WTC11 (cell line): ENCODE results near the gene RNF2. TPM values are rescaled to one million over a fixed set of nuclear protein-coding genes. Genes with fewer than 3 reads are reported as not detected.

Source experiments
- ATAC-seq: fragments of 200-7000 bp; cut with Tn5 transposase; 2 replicates; pipeline ENCODE4 v1.10.0; 2021; ENCODE audit warnings: mild to moderate bottlenecking, moderate library complexity
- CTCF ChIA-PET: fragments of 300-600 bp; sonication (Branson Sonifier 250); formaldehyde crosslinking; loops from one replicate; lab custom pipeline; 2021; ENCODE audit warnings: antibody characterized with exemption; lab: Charles Lee
- POLR2A ChIA-PET: fragments of 350-600 bp; sonication (Branson Sonifier 250); formaldehyde crosslinking; loops from one replicate; lab custom pipeline; 2021; ENCODE audit warnings: antibody characterized with exemption; lab: Charles Lee
- DNase-seq: peaks from one replicate; pipeline ENCODE4 v3.0.0; 2021; ENCODE audit warnings: low spot score
- H3K27ac Mint-ChIP-seq: 2 replicates; pipeline ENCODE4 v1.8.0; 2021; ENCODE audit warnings: mixed read lengths
- H3K27me3 Mint-ChIP-seq: 2 replicates; pipeline ENCODE4 v1.8.0; 2021; ENCODE audit warnings: low read depth, mild to moderate bottlenecking, moderate library complexity, mixed read lengths
- H3K36me3 Mint-ChIP-seq: 2 replicates; pipeline ENCODE4 v1.8.0; 2021; ENCODE audit warnings: mixed read lengths
- H3K4me1 Mint-ChIP-seq: 2 replicates; pipeline ENCODE4 v1.8.0; 2022; ENCODE audit warnings: mixed read lengths
- H3K4me3 Mint-ChIP-seq: 2 replicates; pipeline ENCODE4 v1.8.0; 2021; ENCODE audit warnings: mild to moderate bottlenecking, moderate library complexity, mixed read lengths
- H3K9me3 Mint-ChIP-seq: 2 replicates; pipeline ENCODE4 v1.8.0; 2021; ENCODE audit warnings: mixed read lengths
- ARID4B ChIP-seq: sonication (generic); formaldehyde crosslinking; IDR thresholded peaks from 2 replicates; pipeline ENCODE4 v1.8.0; 2023; ENCODE audit warnings: missing genetic modification reagents, mild to moderate bottlenecking, borderline replicate concordance
- ATF2 ChIP-seq: sonication (generic); formaldehyde crosslinking; IDR thresholded peaks from 2 replicates; pipeline ENCODE4 v1.8.1; 2022; ENCODE audit warnings: low read depth, missing genetic modification reagents, borderline replicate concordance
- E2F4 ChIP-seq: sonication (generic); formaldehyde crosslinking; IDR thresholded peaks from 2 replicates; pipeline ENCODE4 v1.8.1; 2022; ENCODE audit warnings: low read depth, mild to moderate bottlenecking, moderate library complexity, missing genetic modification reagents, borderline replicate concordance
- E2F5 ChIP-seq: sonication (generic); formaldehyde crosslinking; IDR thresholded peaks from 2 replicates; pipeline ENCODE4 v1.8.1; 2022; ENCODE audit warnings: mild to moderate bottlenecking, moderate library complexity, missing genetic modification reagents
- ELF4 ChIP-seq: sonication (generic); formaldehyde crosslinking; IDR thresholded peaks from 2 replicates; pipeline ENCODE4 v1.8.1; 2022; ENCODE audit warnings: low read depth, mild to moderate bottlenecking, moderate library complexity, missing genetic modification reagents
- KAT7 ChIP-seq: sonication (generic); formaldehyde crosslinking; IDR thresholded peaks from 2 replicates; pipeline ENCODE4 v1.8.1; 2023; ENCODE audit warnings: missing genetic modification reagents, mild to moderate bottlenecking, borderline replicate concordance
- NR2C2 ChIP-seq: sonication (generic); formaldehyde crosslinking; IDR thresholded peaks from 2 replicates; pipeline ENCODE4 v1.8.0; 2022; ENCODE audit warnings: mild to moderate bottlenecking, missing genetic modification reagents
- OVOL2 ChIP-seq: fragments of 250-450 bp; sonication (Bioruptor Pico); IDR thresholded peaks from 2 replicates; pipeline ENCODE4 v1.9.0; 2021; ENCODE audit warnings: mild to moderate bottlenecking, borderline replicate concordance
- PRDM15 ChIP-seq: sonication (generic); formaldehyde crosslinking; IDR thresholded peaks from 2 replicates; pipeline ENCODE4 v1.8.0; 2022; ENCODE audit warnings: missing genetic modification reagents
- PREB ChIP-seq: sonication (generic); formaldehyde crosslinking; IDR thresholded peaks from 2 replicates; pipeline ENCODE4 v1.8.1; 2022; ENCODE audit warnings: mild to moderate bottlenecking, missing genetic modification reagents, moderate library complexity, borderline replicate concordance
- TP53 ChIP-seq: sonication (generic); formaldehyde crosslinking; IDR thresholded peaks from 2 replicates; pipeline ENCODE4 v1.8.1; 2023; ENCODE audit warnings: mild to moderate bottlenecking, missing genetic modification reagents
- ZNF317 ChIP-seq: sonication (generic); formaldehyde crosslinking; IDR thresholded peaks from 2 replicates; pipeline ENCODE4 v1.8.1; 2023; ENCODE audit warnings: low read depth, mild to moderate bottlenecking, moderate library complexity, missing genetic modification reagents, borderline replicate concordance
- ZNF423 ChIP-seq: fragments of 250-450 bp; sonication (Bioruptor Pico); IDR thresholded peaks from 2 replicates; pipeline ENCODE4 v2.1.2; 2022; ENCODE audit warnings: mild to moderate bottlenecking, moderate library complexity
- ZNF425 ChIP-seq: fragments of 250-450 bp; sonication (Bioruptor Pico); conservative IDR thresholded peaks from 2 replicates; pipeline ENCODE4 v1.9.0; 2021; ENCODE audit warnings: mild to moderate bottlenecking
- total RNA-seq: library from RNA; stranded (reverse); gene quantifications from 3 replicates; pipeline ENCODE4 v1.2.3, GENCODE V29; 2021

RNF2 gene
- total RNA-seq, 1 experiment from 2014 or later = 37.3 TPM

GRCh38 chr1:185129708-185130107, 84.3 kb downstream of the RNF2 start:
- Mint-ChIP-seq H3K27ac (no peak overlapping the region), H3K36me3 (peaks cover 44% of the 10 kb centered on the region), H3K9me3 (peaks cover 11% of the 10 kb centered on the region), H3K4me1 (no peaks in the 10 kb centered on the region), H3K4me3 (no peak overlapping the region), H3K27me3 (no peaks in the 10 kb centered on the region)
- ATAC-seq = no peak
- POLR2A ChIA-PET = no interaction called here
- CTCF ChIA-PET = no interaction called here
- no peak for TF ChIP-seq PREB
- TF ChIP-seq TP53 = no peak
- no peak for TF ChIP-seq E2F5 (CRISPR knock-in tag)
- TF ChIP-seq PRDM15 (CRISPR knock-in tag) = no peak
- no peak for TF ChIP-seq ELF4
- DNase-seq = no peak

GRCh38 chr1:185132534-185132933, 87.2 kb downstream of the RNF2 start:
- Mint-ChIP-seq H3K4me1 (no peaks in the 10 kb centered on the region), H3K27me3 (no peaks in the 10 kb centered on the region), H3K9me3 (peaks cover 11% of the 10 kb centered on the region), H3K27ac (no peak overlapping the region), H3K36me3 (peaks cover 47% of the 10 kb centered on the region), H3K4me3 (no peak overlapping the region)
- ChIA-PET CTCF (no interaction called here), POLR2A (no interaction called here)
- ATAC-seq (no peak), DNase-seq (no peak)
- TF ChIP-seq ARID4B (CRISPR knock-in tag) (no peak), ZNF317 (CRISPR knock-in tag) (peak; percentile 71; the same call in 1 of the 2 replicates)

- ChIA-PET POLR2A (no interaction called here), CTCF (interaction anchor here (0.6 kb wide), 1 partner anchor 10 kb away, joined by 4 read pairs; no protein-coding TSS in a partner anchor)
- Mint-ChIP-seq H3K9me3 (no peaks in the 10 kb centered on the region), H3K27ac (no peak overlapping the region), H3K4me1 (no peaks in the 10 kb centered on the region), H3K27me3 (no peaks in the 10 kb centered on the region), H3K36me3 (peaks cover 37% of the 10 kb centered on the region), H3K4me3 (no peak overlapping the region)
- no peak for DNase-seq
- ATAC-seq = no peak
- no peak for TF ChIP-seq ZNF425 (CRISPR knock-in tag)
- no peak for TF ChIP-seq E2F5 (CRISPR knock-in tag)
- TF ChIP-seq E2F4 (CRISPR knock-in tag) = no peak
- no peak for TF ChIP-seq NR2C2 (CRISPR knock-in tag)
- no peak for TF ChIP-seq OVOL2 (CRISPR knock-in tag)
- TF ChIP-seq ZNF423 (CRISPR knock-in tag) = no peak
- TF ChIP-seq ATF2 (CRISPR knock-in tag) = no peak
- no peak for TF ChIP-seq KAT7
These were observed 92.7 kb downstream of the RNF2 start for GRCh38 chr1:185137896-185138545.
